Neural progenitor cell (in vitro differentiated cells): Measurements from ENCODE around the gene OR51E1.

Experiments
- CTCF ChIP-seq: fragments of 200-600 bp; sonication (generic); IDR thresholded peaks from 2 replicates; pipeline ENCODE4 v1.5.1; 2017; ENCODE audit warnings: antibody characterized with exemption, mild to moderate bottlenecking
- EZH2phosphoT487 ChIP-seq: fragments of 200-600 bp; sonication (generic); IDR thresholded peaks from 2 replicates; pipeline ENCODE4 v1.6.1; 2017; ENCODE audit warnings: antibody characterized with exemption

GRCh38 chr11:4699697-4700435 is 56.1 kb downstream of the OR51E1 start:
- TF ChIP-seq CTCF (no peak), EZH2phosphoT487 (no peak)
